HG02763 (cell line): ENCODE measurements around the gene PPFIBP2.

Experiments
- ATAC-seq: cut with Tn5 transposase; IDR thresholded peaks from one replicate; pipeline ENCODE4 v1.9.1; 2021; ENCODE audit warnings: mild to moderate bottlenecking, moderate library complexity; ENCODE audit not compliant: unreplicated experiment

Gene PPFIBP2

DNA sequence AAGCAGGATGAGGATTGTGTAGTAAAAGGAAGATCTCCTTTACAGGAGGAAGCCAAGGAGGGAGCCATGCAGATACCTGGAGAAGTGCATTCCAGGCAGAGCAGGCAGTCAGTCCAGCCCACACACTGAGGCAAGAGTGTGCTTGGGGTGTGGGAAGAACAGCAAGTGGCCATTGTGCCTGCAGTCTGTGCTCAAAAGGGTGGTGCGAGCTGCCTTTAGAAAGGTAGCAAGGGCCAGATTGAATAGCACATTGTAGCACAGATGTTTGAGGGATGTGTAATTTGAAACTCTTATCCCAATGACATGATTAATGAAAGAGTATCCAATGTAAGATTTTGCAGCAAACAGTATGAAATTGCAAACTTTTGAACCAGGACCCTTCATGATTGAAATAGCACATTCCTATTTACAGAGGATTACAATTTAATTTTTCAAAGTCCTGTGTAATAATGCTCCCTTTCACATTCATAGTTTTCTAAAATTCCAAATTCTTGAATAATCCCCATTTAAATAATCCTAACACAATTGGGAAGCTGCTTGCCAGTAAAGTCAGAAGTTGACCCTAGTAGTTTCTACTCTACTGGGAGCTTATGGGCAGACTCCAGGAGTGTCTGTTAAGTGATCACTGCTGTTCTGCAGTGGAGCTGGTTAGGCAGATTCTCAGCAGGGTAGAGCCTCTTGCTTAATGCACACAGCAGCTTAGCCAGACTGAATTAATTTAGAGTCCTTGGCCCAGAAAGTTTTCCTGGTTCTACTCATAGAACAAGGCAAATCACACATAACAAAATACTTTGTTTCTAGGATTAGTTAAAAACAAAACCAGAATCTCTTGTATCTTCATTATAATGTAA, 81.4 kb downstream of the PPFIBP2 start:
- no peak for ATAC-seq

DNA sequence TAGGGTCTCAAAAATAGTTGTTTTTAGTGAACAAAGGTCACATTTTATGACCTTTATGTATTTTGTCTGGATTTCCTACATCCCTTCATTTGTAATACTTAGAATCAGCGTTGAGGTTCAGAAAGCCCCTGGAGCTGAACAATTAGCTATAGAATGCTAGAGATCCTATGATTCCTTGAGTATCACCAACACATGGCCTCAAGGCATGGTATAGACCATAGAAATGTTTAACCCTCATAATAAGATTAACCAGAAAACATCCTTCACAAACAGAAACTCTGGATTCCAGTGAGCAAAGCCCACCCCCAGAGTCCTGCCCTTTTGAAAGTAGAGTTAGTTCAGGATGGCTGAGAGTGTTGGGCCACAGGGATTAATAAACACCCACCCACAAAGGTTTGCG, 82.2 kb downstream of the PPFIBP2 start:
- ATAC-seq, result no peak

DNA sequence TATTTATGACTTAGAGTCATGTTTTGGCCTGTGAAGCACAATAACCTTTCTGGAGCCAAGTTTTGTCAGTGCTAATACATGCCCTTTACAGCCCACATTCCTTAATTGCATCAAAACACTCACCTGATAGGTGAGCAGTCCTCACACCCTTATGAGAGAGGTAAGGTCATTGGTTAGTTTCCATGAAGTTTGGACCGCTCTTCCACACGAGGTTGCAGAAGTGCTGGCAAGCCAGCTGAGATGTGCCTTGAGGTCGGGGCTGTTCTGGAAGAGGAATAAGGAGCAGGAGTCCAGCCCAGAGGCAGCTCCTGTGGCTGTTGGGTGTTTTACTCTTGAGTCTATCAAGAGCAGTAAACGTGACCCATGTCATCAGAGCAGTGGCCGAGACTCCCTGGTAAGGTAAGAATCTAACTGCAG, 83.2 kb downstream of the PPFIBP2 start:
- no peak for ATAC-seq

DNA sequence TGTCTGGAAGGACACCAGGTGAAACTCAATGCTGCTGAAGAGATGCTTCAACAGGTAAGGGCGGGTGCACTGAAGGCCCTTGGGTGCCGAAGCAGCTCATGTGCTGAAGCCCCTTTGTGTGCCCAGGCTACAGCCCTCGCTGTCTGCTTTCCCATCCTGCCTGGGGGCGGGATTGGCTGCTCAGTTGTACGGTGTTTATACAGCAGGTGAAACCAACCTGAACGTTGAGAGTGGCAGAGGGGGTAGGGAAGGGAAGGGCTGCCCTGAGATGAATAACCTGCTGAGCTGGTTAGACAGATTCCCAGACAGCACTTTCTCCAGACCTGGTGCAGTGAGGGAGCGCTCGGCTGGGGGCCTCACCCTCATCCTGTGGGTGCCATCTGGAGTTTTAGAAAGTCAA, 83.8 kb downstream of the PPFIBP2 start:
- ATAC-seq, result no peak

DNA sequence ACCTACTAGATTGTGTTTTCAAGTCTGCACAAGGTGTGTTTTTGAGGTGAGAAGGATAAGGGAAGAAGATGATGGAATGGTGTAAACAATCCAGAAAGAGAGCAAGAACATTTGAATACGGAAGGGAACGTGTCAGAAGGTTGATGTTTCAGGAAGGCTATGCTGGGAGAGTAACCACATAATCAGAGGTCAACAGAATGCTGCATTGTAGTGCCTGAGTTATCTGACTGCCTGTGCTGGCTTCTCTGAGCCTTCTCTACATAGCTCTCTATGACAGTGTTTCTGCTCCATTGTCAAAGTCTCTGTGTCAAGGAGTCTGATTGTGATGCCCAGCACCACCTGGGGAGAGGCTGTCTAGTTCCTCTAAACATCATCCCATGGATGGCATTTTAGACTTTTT, 85.4 kb downstream of the PPFIBP2 start:
- ATAC-seq, result no peak

DNA sequence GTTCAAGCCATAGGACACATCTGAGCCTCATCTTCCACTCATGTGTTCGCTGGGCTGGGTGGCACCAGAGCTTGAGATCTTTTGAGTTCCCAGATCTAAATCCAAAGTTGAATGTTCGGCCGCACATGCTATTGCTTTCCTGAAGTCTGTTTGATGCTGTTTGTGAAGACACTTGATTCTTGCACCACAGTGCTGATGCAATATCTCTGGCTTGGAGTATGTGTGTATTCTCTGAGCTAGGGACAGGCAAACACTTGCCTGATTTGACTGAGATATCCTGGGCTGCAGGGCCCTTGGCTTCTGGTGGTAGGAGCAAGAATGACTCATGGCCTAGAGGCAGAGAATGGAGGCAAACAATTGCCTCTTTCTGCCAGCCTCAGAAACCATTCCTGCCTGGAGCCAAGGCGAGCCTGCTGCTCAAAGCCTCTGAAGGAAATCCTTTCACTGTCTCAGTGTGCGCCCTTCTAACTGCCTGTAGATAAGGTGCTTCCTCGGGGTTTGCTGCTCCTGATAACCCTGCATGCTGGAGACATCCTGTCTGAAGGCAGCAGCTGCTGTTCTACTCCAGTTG, 86.5 kb downstream of the PPFIBP2 start:
- ATAC-seq, result no peak

DNA sequence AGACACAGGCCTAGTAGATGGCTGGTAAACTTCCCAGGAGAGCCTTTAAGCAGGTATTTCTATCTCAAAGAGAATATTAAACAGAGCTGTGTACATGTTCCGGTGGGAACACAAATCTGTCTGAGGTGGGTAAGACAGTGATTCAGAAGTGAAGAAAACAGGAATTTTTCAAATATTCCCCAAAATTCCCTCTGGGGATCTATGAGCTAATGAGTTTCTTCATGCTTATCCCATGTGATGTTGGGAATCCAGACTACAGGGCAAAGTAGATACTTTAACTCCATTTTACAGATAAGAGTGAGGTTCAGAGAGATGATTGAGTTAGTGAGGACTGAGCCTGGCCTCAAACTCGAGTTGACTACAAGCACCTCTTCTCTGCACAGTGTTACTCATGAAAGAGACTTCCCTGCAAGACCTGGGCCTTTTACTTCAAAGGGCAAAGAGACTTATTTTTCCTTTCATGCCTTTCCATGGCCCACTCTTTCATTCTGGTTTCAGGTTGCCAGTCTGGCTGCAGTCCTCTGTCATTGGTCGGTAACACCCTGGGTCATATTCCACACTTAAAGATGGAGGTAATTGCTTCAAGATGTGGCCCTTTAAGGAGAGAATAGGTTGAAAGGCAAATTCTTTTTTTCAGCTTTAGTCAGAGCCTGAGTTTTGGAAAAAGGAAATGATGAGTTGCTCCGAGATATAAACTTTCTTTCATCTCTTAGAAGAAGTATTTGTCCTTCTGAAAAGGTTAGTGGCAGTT, 89.4 kb downstream of the PPFIBP2 start:
- no peak for ATAC-seq

DNA sequence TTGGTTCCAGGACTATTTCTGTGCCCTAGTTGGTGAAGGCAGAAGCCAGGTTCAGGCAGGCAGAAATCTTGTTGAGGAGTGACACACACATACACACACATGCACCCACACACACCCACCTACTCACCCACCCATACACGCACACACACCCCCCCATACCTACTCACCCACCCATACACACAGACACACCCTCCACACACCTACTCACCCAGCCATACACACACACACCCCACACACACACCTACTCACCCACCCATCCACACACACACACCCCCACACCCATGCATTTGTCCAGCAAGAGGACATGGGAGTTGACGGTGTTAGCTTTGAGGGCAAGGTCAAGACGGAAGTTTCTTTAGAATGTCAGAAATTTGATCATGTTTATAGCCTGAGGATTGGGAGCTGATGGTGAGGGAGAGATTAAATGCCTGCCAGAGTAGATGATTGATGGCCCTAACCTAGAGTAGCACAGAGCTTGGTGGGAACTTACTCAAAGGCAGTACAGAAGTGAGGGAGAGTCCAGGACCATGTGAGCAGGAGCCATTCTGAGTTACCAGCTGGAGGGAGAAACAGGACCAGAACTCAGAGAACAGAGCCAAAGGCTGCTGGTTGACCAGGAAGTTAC, 90.6 kb downstream of the PPFIBP2 start:
- ATAC-seq, result no peak

DNA sequence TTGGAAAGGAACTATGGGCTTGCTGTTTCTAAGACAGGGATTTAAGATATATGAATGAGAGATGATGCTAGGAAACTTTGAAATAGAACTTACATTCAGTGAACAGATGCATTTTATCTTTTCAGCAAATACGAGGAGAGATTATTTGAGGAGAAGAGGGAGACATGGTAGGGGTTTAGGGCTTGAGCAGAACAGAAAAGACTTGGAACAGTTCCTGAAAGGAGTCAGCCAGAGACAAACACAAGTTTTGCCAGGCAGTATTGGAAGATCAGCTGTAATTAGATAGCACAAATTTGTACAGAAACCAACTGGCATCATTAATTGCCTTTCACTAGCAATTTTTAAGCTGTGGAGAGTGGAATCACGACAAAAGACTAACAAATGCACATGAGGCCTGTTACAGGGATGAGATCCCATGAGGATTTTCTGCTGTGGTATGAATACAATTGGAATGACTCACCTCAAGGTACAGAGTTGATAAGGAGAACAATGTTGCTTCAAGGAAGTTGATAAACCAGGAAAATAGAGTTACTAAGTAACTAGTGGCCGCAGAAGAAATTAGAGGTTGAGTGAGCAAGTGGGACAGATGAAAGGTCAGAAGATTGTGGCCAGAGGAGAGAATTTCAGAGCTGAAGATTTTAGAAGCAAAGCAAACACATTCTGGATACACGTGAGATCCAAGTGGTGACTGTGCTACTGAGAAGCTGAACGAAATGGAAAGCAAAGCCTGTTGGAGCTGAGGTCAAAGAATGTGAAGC, 91.6 kb downstream of the PPFIBP2 start:
- ATAC-seq, result no peak

DNA sequence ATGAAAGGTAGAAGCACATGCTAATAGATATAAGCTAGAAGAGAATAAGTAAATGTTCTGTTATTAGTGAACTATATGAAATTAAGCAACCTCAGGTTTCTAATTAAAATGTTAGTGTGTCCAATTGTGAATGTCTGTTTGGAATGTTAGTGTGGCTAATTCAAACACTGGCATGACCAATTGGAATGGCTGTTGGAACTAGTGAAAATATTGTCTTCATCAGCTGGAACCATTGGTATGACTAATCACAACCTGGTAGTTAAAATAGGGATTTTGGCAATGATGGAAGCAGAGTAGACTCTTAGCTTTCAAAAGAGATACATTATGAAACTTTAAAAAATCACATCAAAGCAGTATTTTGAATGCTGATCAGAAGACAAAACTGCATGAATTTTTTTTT, 92.7 kb downstream of the PPFIBP2 start:
- ATAC-seq, result no peak

DNA sequence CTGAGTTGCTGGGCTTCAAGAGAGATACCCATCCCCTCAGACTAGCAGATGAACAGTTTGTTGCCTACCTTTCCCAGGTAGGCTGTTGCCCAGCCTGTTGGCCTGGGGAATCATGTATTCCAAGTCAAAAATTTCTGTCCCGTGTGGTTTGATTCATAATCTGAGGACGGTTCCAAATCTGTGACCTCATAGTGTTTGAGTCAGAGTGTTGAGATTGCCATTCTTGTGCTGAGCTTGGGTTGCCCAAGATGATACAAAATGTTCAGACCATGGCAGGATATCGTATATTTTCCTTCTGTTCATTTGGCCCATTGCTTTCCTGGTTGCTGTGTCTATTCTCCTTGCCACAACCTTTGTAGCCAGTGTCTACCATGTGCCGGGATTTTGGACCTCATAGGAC, 95.2 kb downstream of the PPFIBP2 start:
- ATAC-seq, result no peak

DNA sequence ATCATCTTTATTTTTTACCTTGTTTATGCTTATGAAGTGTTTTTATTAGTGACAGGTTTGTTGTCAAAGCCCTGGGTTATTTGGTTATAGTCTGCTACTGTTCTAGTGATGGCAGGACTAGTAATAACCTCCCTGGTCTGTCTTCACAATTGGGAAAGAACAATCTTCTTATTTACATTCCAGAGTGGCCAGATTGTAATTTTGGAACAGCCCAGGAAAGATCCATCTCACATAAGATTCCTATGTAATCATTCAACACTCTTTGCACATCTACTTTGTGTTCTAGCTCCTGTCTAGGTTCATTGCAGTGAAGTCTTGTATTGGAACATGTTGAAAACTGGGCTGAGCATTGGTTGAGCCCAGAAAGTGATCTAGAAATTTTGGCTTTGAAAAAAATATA, 95.7 kb downstream of the PPFIBP2 start:
- ATAC-seq, result no peak

DNA sequence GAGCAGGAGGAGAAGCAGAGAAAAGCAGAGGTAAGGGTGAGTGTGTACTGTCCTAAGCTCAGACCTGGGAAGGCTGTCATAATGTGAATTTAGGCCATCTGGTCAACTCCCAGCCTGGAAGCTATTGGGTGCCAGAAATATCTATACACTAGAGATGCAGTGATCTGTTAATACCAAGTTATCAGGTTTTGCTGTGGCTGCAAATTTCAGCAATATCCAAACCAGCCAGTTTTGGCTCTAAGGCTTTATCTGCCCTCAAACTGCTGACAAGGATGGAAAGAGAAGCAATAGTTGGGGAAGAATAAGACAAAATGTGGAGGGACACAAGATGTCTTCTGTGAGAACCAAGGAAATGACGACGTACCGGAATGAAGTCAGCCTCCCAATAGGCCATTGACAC, 96.6 kb downstream of the PPFIBP2 start:
- no peak for ATAC-seq

DNA sequence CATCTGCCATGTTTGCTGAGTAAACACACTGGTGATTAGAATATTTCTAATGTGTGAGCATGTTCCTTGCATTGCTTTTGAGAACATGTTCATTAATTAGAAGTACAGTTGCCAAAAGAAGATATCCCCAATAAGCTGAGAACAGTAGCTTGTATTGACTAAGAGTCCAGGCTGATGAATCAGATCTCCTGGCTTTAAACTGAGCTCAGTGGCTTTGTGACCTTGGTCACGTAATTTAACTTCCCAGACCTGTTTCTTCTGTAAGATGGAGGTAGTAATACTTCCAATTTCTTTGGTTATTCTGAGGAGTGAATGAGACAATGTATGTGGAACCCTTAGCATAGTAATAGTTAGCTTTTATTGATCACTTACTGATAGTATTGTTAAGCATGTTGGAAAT, 97.6 kb downstream of the PPFIBP2 start:
- ATAC-seq, result no peak

DNA sequence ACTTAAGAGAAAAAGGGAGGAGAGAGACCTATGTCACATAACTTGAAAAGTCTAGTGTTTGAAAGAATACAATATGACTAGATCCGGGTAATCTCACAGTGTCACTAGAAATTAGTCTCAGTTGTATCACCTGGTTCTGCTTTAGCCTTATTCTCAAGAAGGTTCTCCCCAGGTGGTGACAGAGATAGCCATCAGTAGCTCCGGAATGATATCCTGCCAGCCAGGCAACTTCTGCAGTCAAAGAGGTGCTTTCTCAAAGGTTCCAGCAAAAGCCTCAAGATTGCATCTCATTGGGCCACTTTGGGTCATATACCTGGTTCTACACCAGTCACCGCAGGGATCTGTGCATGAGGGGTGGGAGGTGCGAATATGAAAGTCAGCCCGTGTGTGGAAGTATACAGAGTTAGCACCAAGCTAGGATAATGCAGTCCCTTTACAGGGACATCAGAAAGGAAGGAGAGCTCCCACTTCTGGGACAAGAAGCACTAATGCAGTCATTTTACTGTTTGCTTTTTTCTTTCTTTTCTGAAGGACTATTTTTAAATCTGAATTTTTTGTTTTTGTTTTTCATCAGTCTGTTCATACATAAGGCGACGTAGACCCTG, 98.4 kb downstream of the PPFIBP2 start:
- ATAC-seq, result no peak

DNA sequence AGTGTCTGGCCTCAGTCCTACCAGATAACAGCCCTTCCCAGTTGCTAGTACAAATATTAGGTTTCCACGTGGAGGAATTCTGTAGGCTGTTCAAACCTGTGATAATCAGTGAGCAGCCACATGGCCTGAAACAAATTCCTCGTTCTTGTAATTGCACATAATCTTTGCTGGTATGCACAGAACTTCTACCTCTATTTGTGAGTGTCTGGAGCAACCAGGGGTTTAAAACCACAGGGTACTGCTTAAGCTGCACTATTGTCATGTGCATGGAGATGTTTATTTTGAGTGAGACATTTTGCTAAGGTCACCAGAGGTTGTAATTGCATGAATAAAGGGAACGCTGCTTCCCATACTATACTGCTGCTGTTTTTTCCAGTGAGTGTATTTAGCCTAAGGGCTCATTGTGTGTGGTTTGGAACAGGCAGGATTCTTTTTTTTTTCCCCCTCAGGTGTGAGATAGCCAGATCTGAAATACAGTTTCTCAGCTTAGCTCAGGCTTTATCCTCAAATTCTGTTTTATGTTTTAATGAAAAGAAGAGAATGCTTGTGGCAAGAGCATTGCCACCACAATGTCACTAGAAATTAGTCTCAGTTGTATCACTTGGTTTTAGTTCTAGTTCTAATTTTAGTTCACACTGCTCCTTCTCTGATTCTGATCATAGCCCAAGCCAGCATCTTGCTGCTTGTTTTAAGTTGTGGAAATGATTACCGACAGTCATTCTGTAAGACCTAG, 99.0 kb downstream of the PPFIBP2 start:
- ATAC-seq, result no peak

DNA sequence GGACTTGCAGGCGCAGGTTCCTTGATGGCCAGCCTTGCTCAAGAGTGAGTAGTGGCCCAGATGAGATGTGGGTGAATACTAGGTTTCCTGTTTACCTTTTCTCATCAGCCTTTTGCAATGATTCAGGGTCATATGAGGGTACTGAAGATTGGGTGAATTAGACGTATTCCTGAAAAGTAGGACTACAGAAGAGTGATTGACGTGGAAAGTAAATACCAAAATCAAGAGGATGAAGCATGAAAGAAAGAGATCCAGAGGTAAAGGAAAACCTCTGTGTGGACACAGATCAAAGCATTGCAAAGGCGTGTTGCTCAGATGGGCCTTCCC, 99.6 kb downstream of the PPFIBP2 start:
- no peak for ATAC-seq

DNA sequence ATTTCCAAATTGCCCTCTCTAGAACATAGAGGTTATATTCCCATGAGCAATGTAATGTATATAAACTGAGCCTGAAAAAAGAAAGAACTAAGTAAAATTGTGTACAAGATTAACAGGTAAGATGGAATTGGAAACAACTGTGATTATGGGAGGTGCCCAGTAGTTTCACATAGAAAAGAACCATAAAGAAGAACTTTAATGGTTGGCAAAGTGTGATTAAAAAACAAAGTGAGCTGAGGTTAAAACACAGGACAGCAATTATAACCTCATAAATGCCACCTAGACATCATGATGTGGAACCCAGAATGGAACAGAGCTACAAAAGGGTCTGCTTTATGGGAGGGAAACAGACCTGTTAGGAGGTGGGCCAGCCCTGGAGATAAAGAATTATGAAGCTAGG, 100.9 kb downstream of the PPFIBP2 start:
- no peak for ATAC-seq

DNA sequence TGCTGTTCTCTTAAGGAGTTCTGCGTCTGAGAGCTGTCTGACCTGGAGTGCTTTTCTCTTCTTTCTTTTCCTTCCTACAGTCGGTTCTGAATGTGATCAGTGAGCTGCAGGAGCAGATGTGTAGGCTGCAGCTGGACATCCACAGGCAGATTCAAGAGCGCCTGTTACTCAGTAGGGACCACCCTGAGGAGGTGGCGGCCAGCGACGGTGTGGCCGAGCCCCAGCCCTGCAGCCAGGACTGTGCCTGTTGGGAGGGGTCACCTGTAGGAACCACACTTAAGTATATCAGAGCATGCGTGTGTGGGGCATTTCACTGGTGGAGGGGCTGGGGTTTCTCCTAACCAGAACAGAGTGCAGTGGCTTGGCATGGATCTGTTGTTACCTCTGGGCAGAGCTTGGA, 103.2 kb downstream of the PPFIBP2 start:
- no peak for ATAC-seq

DNA sequence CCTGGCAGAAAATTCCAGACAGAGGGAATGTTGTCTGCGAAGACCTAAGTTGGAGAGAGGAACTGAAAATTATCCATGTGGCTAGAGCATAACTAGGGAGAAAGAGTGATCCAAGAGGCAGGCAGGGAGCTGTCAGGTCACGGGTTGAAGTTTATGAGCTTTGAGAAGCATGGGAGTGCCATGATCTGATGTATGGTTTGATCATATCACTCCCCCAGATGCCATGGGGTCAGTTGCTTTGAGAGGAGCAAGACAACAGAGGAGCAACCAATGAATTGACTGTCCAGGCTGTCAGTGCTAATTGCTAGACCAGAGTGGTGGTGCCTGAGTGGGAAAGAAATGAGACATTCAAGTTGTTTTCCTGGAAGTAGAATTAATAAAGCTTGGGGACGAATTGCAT, 105.5 kb downstream of the PPFIBP2 start:
- ATAC-seq, result no peak
